ENCODE results near the gene GNRHR. TPM values are rescaled to one million over a fixed set of nuclear protein-coding genes. Genes with fewer than 3 reads are reported as not detected.

GNRHR gene
- total and polyA plus RNA-seq, 4 experiments from 2014 or later, result not detected

DNA sequence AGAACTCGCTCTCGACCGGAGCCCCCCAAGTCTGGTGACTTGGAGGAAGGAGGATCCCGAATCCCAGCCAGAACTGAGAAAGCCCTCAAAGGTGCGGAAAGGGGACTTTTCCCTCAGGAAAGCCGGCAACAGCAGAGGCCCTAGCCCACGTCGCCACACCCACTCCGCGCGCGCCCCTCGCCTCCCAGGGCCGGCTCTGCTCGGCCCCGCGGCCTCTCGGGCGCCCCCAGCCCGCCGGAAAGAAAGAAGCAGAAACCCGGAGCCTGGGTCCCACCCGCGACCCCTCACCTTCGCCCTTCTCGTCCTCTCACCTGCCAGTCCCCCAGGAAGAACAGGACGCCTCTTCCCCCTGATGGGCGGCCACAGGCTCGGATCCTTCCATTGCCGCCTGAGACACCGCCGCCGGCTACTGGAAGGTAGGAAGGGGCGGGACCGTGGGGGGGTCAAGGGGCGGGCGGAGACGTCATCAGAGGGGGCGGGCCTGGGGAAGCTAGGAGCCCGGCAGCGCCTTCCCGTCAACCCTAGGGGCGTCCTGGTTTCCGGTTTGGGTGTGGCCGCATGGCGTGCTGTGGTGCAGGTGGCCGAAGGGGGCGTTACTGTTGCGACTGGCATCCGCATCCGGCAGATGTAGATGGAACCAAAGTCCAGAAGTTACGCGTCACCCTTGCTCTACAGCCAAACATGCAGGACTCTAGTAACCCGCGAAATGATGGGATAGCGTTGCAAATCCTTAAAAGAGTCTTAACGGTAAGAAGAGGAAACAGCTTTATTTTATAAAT lies 53.3 kb downstream of the GNRHR start, which contains the start of gene UBA6:
Gene UBA6, minus strand, starts transcription at position 418 of the 779 bp plus-strand sequence. Its CDS starts 36 bp downstream, at position 382.
- Mint-ChIP-seq H3K4me3 (peak within 1 kb of the TSS; percentile 94 to 99 (median 98)), H3K27ac (peak within 1 kb of the TSS; percentile 86 to 99 (median 98)), H3K27me3 (no peaks in the 10 kb centered on the region), H3K9me3 (no peaks in the 10 kb centered on the region), H3K4me1 (peaks cover 45 to 71% (median 60%) of the 10 kb centered on the region in 4 donors), H3K36me3 (peaks cover 24 to 29% of the 10 kb centered on the region in 2 donors)
- Histone ChIP-seq H3K36me3 (ENCODE audit: insufficient read depth, low read length) (no peaks in the 10 kb centered on the region), H3K9me3 (ENCODE audit: control insufficient read depth in 1 of 2, low read length in 2 of 2) (no peaks in the 10 kb centered on the region), H3K4me3 (ENCODE audit: low read length in 2 of 2) (peak within 1 kb of the TSS; percentile 85 to 93), H3K27me3 (ENCODE audit: insufficient read depth, low read length) (no peaks in the 10 kb centered on the region), H3K27ac (ENCODE audit: low read depth, low read length) (peak within 1 kb of the TSS; percentile 94), H3K4me1 (ENCODE audit: insufficient read depth, low read length) (peaks cover 56% of the 10 kb centered on the region)
- intact Hi-C loops (cut with micrococcal nuclease), result loop anchor here (1.0 to 5.0 kb wide), 3 partner anchors 46 to 651 kb away; partner anchors contain the start of genes CENPC and YTHDC1
- CTCF ChIA-PET (ENCODE audit: partially characterized antibody), result interaction anchor here (0.8 to 2.7 kb wide), 10 partner anchors 14 to 210 kb away, joined by 3 to 9 read pairs (median 4); partner anchors contain the start of gene CENPC
- POLR2A ChIA-PET (ENCODE audit: partially characterized antibody), result interaction anchor here (0.6 to 1.9 kb wide), 7 partner anchors 12 to 158 kb away, joined by 3 to 12 read pairs (median 4); partner anchors contain the start of gene CENPC
- peak; percentile 91 to 95 (median 92) for DNase-seq

- H3K4me1 Mint-ChIP-seq, result peaks cover 40 to 64% (median 55%) of the 10 kb centered on the region in 4 donors
- intact Hi-C loops (cut with micrococcal nuclease), result loop anchor here (5.0 kb wide), 2 partner anchors 47 to 652 kb away; partner anchors contain the start of gene YTHDC1
- peak; percentile 22 to 50 (median 30) for DNase-seq
Observed at GRCh38 chr4:67700116-67700737, 54.0 kb downstream of the GNRHR start.

DNA sequence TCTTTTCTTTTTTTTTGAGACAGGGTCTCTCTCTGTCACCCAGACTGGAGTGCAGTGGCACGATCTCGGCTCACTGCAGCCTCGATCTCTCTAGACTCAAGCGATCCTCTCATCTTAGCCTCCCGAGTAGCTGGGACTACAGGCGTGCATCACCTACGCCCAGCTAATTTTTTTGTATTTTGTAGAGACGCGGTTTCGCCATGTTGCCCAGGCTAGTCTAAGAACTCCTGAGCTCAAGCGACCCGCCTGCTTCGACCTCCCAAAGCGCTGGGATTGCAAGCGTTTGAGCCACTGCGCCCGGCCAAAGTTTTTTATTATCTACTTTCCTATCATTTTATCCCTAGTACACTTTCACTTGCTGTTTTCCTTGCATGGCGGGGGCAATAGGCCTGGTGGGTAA lies 54.6 kb downstream of the GNRHR start:
- intact Hi-C loops (cut with micrococcal nuclease), result loop anchor here (5.0 kb wide), 2 partner anchors 48 to 653 kb away; partner anchors contain the start of gene YTHDC1
- Mint-ChIP-seq H3K27ac (peak overlapping the region; percentile 86 to 99 (median 98)), H3K36me3 (peaks cover 22% of the 10 kb centered on the region in 2 donors), H3K4me3 (peak overlapping the region; percentile 94 to 99 (median 98)), H3K27me3 (no peaks in the 10 kb centered on the region), H3K9me3 (no peaks in the 10 kb centered on the region), H3K4me1 (peaks cover 38 to 58% (median 52%) of the 10 kb centered on the region in 4 donors)
- Histone ChIP-seq H3K9me3 (ENCODE audit: control insufficient read depth in 1 of 2, low read length in 2 of 2) (no peaks in the 10 kb centered on the region), H3K4me1 (ENCODE audit: insufficient read depth, low read length) (peaks cover 51% of the 10 kb centered on the region), H3K27me3 (ENCODE audit: insufficient read depth, low read length) (no peaks in the 10 kb centered on the region), H3K4me3 (ENCODE audit: low read length in 2 of 2) (peak overlapping the region in 1 of 2 donors; percentile 85), H3K36me3 (ENCODE audit: insufficient read depth, low read length) (no peaks in the 10 kb centered on the region), H3K27ac (ENCODE audit: low read depth, low read length) (peak overlapping the region; percentile 94)
- CTCF ChIA-PET (ENCODE audit: partially characterized antibody), result interaction anchor here (0.9 to 2.7 kb wide), 9 partner anchors 9 to 211 kb away, joined by 3 to 9 read pairs (median 4); partner anchors contain the start of gene CENPC
- POLR2A ChIA-PET (ENCODE audit: partially characterized antibody), result interaction anchor here (1.3 kb wide), 1 partner anchor 155 kb away, joined by 3 read pairs; no protein-coding TSS in a partner anchor
- DNase-seq, result no peak

More at GRCh38 chr4:67700116-67700737, 54.0 kb downstream of the GNRHR start:
- H3K4me3 ChIP-seq (ENCODE audit: low read length in 2 of 2), result peak overlapping the region; percentile 85 to 93
- H3K27me3 ChIP-seq (ENCODE audit: insufficient read depth, low read length), result no peaks in the 10 kb centered on the region
- Mint-ChIP-seq H3K9me3 (no peaks in the 10 kb centered on the region), H3K4me3 (peak overlapping the region; percentile 94 to 99 (median 98)), H3K27ac (peak overlapping the region; percentile 86 to 99 (median 98)), H3K36me3 (peaks cover 23% of the 10 kb centered on the region in 2 donors), H3K27me3 (no peaks in the 10 kb centered on the region)
- H3K4me1 ChIP-seq (ENCODE audit: insufficient read depth, low read length), result peaks cover 56% of the 10 kb centered on the region
- CTCF ChIA-PET (ENCODE audit: partially characterized antibody), result interaction anchor here (1.0 to 2.7 kb wide), 9 partner anchors 9 to 211 kb away, joined by 3 to 9 read pairs (median 4); partner anchors contain the start of gene CENPC
- POLR2A ChIA-PET (ENCODE audit: partially characterized antibody), result interaction anchor here (0.6 to 1.9 kb wide), 6 partner anchors 13 to 156 kb away, joined by 3 to 12 read pairs (median 4); partner anchors contain the start of gene CENPC
- H3K27ac ChIP-seq (ENCODE audit: low read depth, low read length), result peak overlapping the region; percentile 94
- no peaks in the 10 kb centered on the region for H3K36me3 ChIP-seq (ENCODE audit: insufficient read depth, low read length)
- no peaks in the 10 kb centered on the region for H3K9me3 ChIP-seq (ENCODE audit: control insufficient read depth in 1 of 2, low read length in 2 of 2)

DNA sequence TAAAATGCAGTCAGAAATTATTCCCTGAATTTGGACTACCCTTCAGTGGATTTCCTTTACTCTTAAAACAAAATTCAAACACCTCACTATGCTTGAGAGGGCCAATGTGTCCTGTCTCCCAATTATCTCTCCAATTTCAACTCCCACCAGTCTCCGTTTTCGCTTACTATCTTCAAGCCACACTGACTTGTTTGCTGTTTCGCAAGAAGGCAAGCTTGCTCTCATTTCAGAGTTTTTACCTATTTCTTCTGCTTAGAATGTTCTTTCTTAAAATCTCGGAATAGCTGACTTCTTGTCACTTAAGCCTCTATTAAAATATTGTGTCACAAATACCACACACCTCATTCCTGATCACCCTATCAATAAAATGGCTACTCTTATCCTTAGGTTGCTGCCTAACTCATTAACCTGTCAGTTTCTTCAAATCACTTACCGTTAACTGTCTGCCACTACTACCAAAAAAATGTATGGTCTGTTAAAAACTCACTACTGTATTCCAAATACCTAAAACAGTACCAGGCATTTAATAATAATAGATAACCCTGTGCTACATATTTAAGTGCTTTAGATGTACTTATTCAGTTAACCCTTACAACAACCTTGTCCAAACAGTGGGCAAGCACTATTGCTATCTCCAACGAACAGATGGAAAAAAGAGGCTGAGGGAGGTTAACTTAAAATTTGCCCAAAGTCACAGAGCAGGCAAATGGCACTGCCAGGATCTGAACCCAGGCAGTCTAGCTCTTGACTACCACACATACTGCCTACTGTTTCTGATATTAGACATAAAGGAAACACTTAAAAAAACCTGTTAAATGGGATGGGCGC lies 56.1 kb downstream of the GNRHR start:
- Mint-ChIP-seq H3K4me3 (peak overlapping the region in 3 of 8 donors; percentile 11 to 46 (median 45)), H3K27ac (peak overlapping the region in 4 of 7 donors; percentile 14 to 62 (median 32)), H3K36me3 (peaks cover 20 to 27% of the 10 kb centered on the region in 2 donors), H3K27me3 (no peaks in the 10 kb centered on the region), H3K9me3 (peaks cover 0 to under 1% (median 0%) of the 10 kb centered on the region in 8 donors), H3K4me1 (peaks cover 32 to 47% (median 43%) of the 10 kb centered on the region in 4 donors)
- intact Hi-C loops (cut with micrococcal nuclease), result no loop called here
- no peak for DNase-seq
- peaks cover 45% of the 10 kb centered on the region for H3K4me1 ChIP-seq (ENCODE audit: insufficient read depth, low read length)
- H3K4me3 ChIP-seq (ENCODE audit: low read length in 2 of 2), result no peak overlapping the region
- H3K36me3 ChIP-seq (ENCODE audit: insufficient read depth, low read length), result no peaks in the 10 kb centered on the region
- H3K27me3 ChIP-seq (ENCODE audit: insufficient read depth, low read length), result no peaks in the 10 kb centered on the region
- no peak overlapping the region for H3K27ac ChIP-seq (ENCODE audit: low read depth, low read length)
- ChIA-PET CTCF (ENCODE audit: partially characterized antibody) (no interaction called here), POLR2A (ENCODE audit: partially characterized antibody) (no interaction called here)
- no peaks in the 10 kb centered on the region for H3K9me3 ChIP-seq (ENCODE audit: control insufficient read depth in 1 of 2, low read length in 2 of 2)

DNA sequence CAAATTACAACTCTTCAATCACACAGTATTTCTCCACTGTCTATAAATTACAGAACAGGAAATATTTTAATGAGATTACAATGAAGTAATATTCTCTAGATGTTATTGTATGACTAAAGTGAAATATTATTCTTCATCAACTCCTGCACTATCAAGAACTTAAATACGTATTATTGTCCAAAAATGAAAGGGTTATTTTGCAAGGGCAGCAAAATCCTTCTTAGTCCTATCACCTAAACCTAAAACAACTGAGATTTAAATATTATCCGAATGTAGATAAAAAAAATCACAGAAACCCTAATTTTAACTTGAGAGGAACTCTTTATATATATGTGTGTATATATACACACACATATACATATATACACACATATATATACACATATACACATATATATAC lies 58.1 kb downstream of the GNRHR start:
- no peak for DNase-seq
- H3K9me3 Mint-ChIP-seq, result peaks cover 0 to 5% (median 0%) of the 10 kb centered on the region in 8 donors
- CTCF ChIA-PET (ENCODE audit: partially characterized antibody), result no interaction called here
- H3K27me3 ChIP-seq (ENCODE audit: insufficient read depth, low read length), result no peaks in the 10 kb centered on the region
- H3K27me3 Mint-ChIP-seq, result no peaks in the 10 kb centered on the region
- POLR2A ChIA-PET (ENCODE audit: partially characterized antibody), result no interaction called here
- no peak overlapping the region for H3K4me3 ChIP-seq (ENCODE audit: low read length in 2 of 2)
- no peak overlapping the region for H3K27ac Mint-ChIP-seq
- peaks cover 34 to 48% (median 41%) of the 10 kb centered on the region in 4 donors for H3K4me1 Mint-ChIP-seq
- no peak overlapping the region for H3K4me3 Mint-ChIP-seq
- intact Hi-C loops (cut with micrococcal nuclease), result no loop called here
- H3K36me3 ChIP-seq (ENCODE audit: insufficient read depth, low read length), result peaks cover 5% of the 10 kb centered on the region
- peaks cover 29% of the 10 kb centered on the region for H3K4me1 ChIP-seq (ENCODE audit: insufficient read depth, low read length)
- H3K9me3 ChIP-seq (ENCODE audit: control insufficient read depth in 1 of 2, low read length in 2 of 2), result no peaks in the 10 kb centered on the region
- no peak overlapping the region for H3K27ac ChIP-seq (ENCODE audit: low read depth, low read length)
- H3K36me3 Mint-ChIP-seq, result peaks cover 40 to 43% of the 10 kb centered on the region in 2 donors

GRCh38 chr4:67694662-67695061 lies 59.5 kb downstream of the GNRHR start:
- Mint-ChIP-seq H3K4me1 (peaks cover 38 to 52% (median 43%) of the 10 kb centered on the region in 4 donors), H3K4me3 (no peak overlapping the region), H3K27ac (peak overlapping the region in 1 of 7 donors; percentile 19), H3K9me3 (peaks cover 0 to 5% (median 0%) of the 10 kb centered on the region in 8 donors), H3K27me3 (no peaks in the 10 kb centered on the region), H3K36me3 (peaks cover 48 to 51% of the 10 kb centered on the region in 2 donors)
- Histone ChIP-seq H3K27me3 (ENCODE audit: insufficient read depth, low read length) (no peaks in the 10 kb centered on the region), H3K36me3 (ENCODE audit: insufficient read depth, low read length) (peaks cover 5% of the 10 kb centered on the region), H3K4me3 (ENCODE audit: low read length in 2 of 2) (no peak overlapping the region), H3K27ac (ENCODE audit: low read depth, low read length) (no peak overlapping the region), H3K9me3 (ENCODE audit: control insufficient read depth in 1 of 2, low read length in 2 of 2) (no peaks in the 10 kb centered on the region), H3K4me1 (ENCODE audit: insufficient read depth, low read length) (peaks cover 22% of the 10 kb centered on the region)
- POLR2A ChIA-PET (ENCODE audit: partially characterized antibody), result no interaction called here
- CTCF ChIA-PET (ENCODE audit: partially characterized antibody), result interaction anchor here (0.7 kb wide), 1 partner anchor 33 kb away, joined by 3 read pairs; no protein-coding TSS in a partner anchor
- DNase-seq, result no peak
- intact Hi-C loops (cut with micrococcal nuclease), result no loop called here
